ENCODE data around the gene CELF6.

The CELF6 gene

DNA sequence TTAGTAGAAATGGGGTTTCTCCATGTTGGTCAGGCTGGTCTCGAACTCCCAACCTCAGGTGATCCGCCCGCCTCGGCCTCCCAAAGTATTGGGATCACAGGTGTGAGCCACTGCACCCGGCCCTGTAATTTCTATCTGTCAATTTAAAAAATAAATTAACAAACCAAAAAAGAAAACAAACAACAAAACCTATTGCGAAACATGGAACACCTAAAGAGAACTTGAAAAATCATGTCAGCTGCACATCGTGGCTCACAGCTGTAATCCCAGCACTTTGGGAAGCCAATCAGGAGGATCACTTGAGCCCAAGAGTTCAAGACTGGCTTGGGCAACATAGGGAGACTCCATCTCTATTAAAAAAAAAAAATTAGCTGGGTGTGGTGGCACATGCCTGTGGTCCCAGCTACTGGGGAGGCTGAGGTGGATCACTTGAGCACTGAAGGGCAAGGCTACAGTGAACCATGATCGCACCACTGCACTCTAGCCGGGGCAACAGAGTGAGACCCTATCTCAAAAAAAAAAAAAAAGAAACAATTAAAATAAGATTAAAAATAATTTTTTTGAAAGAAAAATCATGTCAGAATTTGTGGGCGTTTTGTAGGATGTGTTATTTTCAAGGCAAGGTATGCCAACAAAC lies 67.2 kb downstream of the CELF6 start:
- H3K9me3 ChIP-seq (ENCODE audit: control insufficient read depth, low read length): no peaks in the 10 kb centered on the region
- no peaks in the 10 kb centered on the region for H3K27me3 ChIP-seq (ENCODE audit: control insufficient read depth, insufficient read depth, low read length)
- H3K9ac ChIP-seq (ENCODE audit: low read length): no peak overlapping the region
- H3K4me3 ChIP-seq (ENCODE audit: low read length): no peak overlapping the region
- H3K36me3 ChIP-seq (ENCODE audit: control insufficient read depth, insufficient read depth, low read length): peaks cover 6% of the 10 kb centered on the region
- no peaks in the 10 kb centered on the region for H3K4me1 ChIP-seq (ENCODE audit: control insufficient read depth, insufficient read depth, low read length)

- Histone ChIP-seq H3K4me1 (ENCODE audit: control insufficient read depth, insufficient read depth, low read length) (no peaks in the 10 kb centered on the region), H3K9ac (ENCODE audit: low read length) (no peak overlapping the region), H3K9me3 (ENCODE audit: control insufficient read depth, low read length) (no peaks in the 10 kb centered on the region), H3K27me3 (ENCODE audit: control insufficient read depth, insufficient read depth, low read length) (no peaks in the 10 kb centered on the region), H3K36me3 (ENCODE audit: control insufficient read depth, insufficient read depth, low read length) (peaks cover 6% of the 10 kb centered on the region), H3K4me3 (ENCODE audit: low read length) (no peak overlapping the region)
Measured at GRCh38 chr15:72249142-72249810, 70.7 kb downstream of the CELF6 start.

GRCh38 chr15:72248514-72248913 lies 71.4 kb downstream of the CELF6 start:
- H3K36me3 ChIP-seq (ENCODE audit: control insufficient read depth, insufficient read depth, low read length): peaks cover 6% of the 10 kb centered on the region

DNA sequence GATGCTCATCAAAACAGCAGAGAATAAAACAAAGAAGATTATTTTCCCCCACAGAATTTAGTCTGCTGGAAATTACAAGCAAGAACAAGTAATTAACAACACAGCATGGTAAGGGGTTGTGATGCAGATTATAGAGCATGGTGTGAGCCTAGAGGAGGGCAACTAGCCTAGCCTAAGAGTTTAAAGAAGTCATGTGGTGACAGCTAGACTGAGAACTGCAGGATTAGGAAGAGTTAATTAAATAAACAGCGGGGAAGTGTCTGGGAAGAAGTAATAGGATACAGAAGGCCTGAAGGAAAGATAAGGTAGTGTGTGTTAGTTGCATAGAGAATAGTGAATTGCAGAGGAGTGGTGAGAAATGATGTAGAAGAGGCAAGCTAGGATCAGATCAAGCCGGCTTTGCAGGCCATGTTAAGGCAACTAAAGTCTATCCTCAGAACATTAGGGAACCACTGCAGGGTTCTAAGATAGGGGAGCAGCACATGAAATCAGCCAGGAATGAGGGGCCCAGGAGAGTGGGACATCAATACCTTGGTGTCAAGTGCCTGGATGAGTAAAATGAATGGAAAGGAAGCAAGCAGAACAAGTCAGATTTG lies 77.1 kb downstream of the CELF6 start:
- no peaks in the 10 kb centered on the region for H3K36me3 ChIP-seq (ENCODE audit: control insufficient read depth, insufficient read depth, low read length)
- H3K27me3 ChIP-seq (ENCODE audit: control insufficient read depth, insufficient read depth, low read length): no peaks in the 10 kb centered on the region
- H3K9ac ChIP-seq (ENCODE audit: low read length): no peak overlapping the region
- no peak overlapping the region for H3K4me3 ChIP-seq (ENCODE audit: low read length)
- no peaks in the 10 kb centered on the region for H3K9me3 ChIP-seq (ENCODE audit: control insufficient read depth, low read length)
- H3K4me1 ChIP-seq (ENCODE audit: control insufficient read depth, insufficient read depth, low read length): no peaks in the 10 kb centered on the region

More at GRCh38 chr15:72248514-72248913, 71.4 kb downstream of the CELF6 start:
- Histone ChIP-seq H3K9me3 (ENCODE audit: control insufficient read depth, low read length) (no peaks in the 10 kb centered on the region), H3K9ac (ENCODE audit: low read length) (no peak overlapping the region), H3K4me1 (ENCODE audit: control insufficient read depth, insufficient read depth, low read length) (no peaks in the 10 kb centered on the region), H3K27me3 (ENCODE audit: control insufficient read depth, insufficient read depth, low read length) (no peaks in the 10 kb centered on the region), H3K4me3 (ENCODE audit: low read length) (no peak overlapping the region)

GRCh38 chr15:72239652-72240051 lies 80.3 kb downstream of the CELF6 start:
- Histone ChIP-seq H3K9ac (ENCODE audit: low read length) (no peak overlapping the region), H3K4me3 (ENCODE audit: low read length) (no peak overlapping the region), H3K9me3 (ENCODE audit: control insufficient read depth, low read length) (no peaks in the 10 kb centered on the region), H3K4me1 (ENCODE audit: control insufficient read depth, insufficient read depth, low read length) (peaks cover 14% of the 10 kb centered on the region), H3K27me3 (ENCODE audit: control insufficient read depth, insufficient read depth, low read length) (no peaks in the 10 kb centered on the region), H3K36me3 (ENCODE audit: control insufficient read depth, insufficient read depth, low read length) (no peaks in the 10 kb centered on the region)

GRCh38 chr15:72238586-72238985 lies 81.4 kb downstream of the CELF6 start:
- Histone ChIP-seq H3K27me3 (ENCODE audit: control insufficient read depth, insufficient read depth, low read length) (no peaks in the 10 kb centered on the region), H3K9me3 (ENCODE audit: control insufficient read depth, low read length) (no peaks in the 10 kb centered on the region), H3K4me3 (ENCODE audit: low read length) (no peak overlapping the region), H3K9ac (ENCODE audit: low read length) (no peak overlapping the region), H3K4me1 (ENCODE audit: control insufficient read depth, insufficient read depth, low read length) (peaks cover 14% of the 10 kb centered on the region), H3K36me3 (ENCODE audit: control insufficient read depth, insufficient read depth, low read length) (no peaks in the 10 kb centered on the region)

GRCh38 chr15:72237853-72238224 lies 82.1 kb downstream of the CELF6 start:
- no peaks in the 10 kb centered on the region for H3K27me3 ChIP-seq (ENCODE audit: control insufficient read depth, insufficient read depth, low read length)
- no peaks in the 10 kb centered on the region for H3K9me3 ChIP-seq (ENCODE audit: control insufficient read depth, low read length)
- H3K9ac ChIP-seq (ENCODE audit: low read length): no peak overlapping the region
- no peaks in the 10 kb centered on the region for H3K36me3 ChIP-seq (ENCODE audit: control insufficient read depth, insufficient read depth, low read length)
- H3K4me1 ChIP-seq (ENCODE audit: control insufficient read depth, insufficient read depth, low read length): peaks cover 15% of the 10 kb centered on the region
- H3K4me3 ChIP-seq (ENCODE audit: low read length): no peak overlapping the region

- Histone ChIP-seq H3K27me3 (ENCODE audit: control insufficient read depth, insufficient read depth, low read length) (no peaks in the 10 kb centered on the region), H3K36me3 (ENCODE audit: control insufficient read depth, insufficient read depth, low read length) (no peaks in the 10 kb centered on the region), H3K9ac (ENCODE audit: low read length) (no peak overlapping the region), H3K9me3 (ENCODE audit: control insufficient read depth, low read length) (no peaks in the 10 kb centered on the region), H3K4me3 (ENCODE audit: low read length) (no peak overlapping the region), H3K4me1 (ENCODE audit: control insufficient read depth, insufficient read depth, low read length) (peaks cover 21% of the 10 kb centered on the region)
Measured at GRCh38 chr15:72237029-72237852, 82.7 kb downstream of the CELF6 start.

DNA sequence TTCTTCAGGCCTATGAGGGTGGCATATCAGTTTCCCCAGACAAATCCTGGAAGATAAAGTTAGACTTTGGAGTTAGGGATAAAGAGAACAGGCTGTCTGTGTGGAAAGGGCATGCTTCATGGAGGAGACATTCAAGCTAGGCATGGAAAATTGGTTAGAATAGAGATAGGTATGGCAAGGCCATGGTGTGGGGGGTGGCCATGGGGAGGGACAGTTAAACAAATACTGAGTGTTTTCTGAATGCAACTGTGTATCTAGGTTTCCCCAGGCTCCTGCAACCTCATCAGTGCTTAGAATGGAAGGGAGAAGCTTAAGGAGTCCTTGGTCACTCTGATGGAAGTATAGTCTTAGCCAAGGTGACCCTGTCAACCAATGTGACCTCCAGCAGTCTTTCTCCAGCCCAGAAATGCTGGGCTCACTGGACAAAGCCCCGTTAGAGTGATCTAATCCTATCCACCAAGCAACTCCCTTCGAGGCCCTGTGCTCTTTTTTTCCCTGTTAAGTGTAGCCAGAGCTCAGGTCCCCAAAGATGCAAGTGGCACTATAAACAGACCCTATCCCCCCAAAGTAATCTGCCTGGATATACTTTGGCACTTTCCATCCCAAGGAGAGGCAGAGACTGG lies 83.5 kb downstream of the CELF6 start:
- H3K36me3 ChIP-seq (ENCODE audit: control insufficient read depth, insufficient read depth, low read length): no peaks in the 10 kb centered on the region
- H3K4me1 ChIP-seq (ENCODE audit: control insufficient read depth, insufficient read depth, low read length): peaks cover 24% of the 10 kb centered on the region
- no peaks in the 10 kb centered on the region for H3K27me3 ChIP-seq (ENCODE audit: control insufficient read depth, insufficient read depth, low read length)
- no peak overlapping the region for H3K9ac ChIP-seq (ENCODE audit: low read length)
- no peaks in the 10 kb centered on the region for H3K9me3 ChIP-seq (ENCODE audit: control insufficient read depth, low read length)
- H3K4me3 ChIP-seq (ENCODE audit: low read length): no peak overlapping the region

GRCh38 chr15:72235298-72235697 lies 84.7 kb downstream of the CELF6 start:
- H3K4me3 ChIP-seq (ENCODE audit: low read length): no peak overlapping the region
- no peaks in the 10 kb centered on the region for H3K27me3 ChIP-seq (ENCODE audit: control insufficient read depth, insufficient read depth, low read length)
- no peak overlapping the region for H3K9ac ChIP-seq (ENCODE audit: low read length)
- no peaks in the 10 kb centered on the region for H3K9me3 ChIP-seq (ENCODE audit: control insufficient read depth, low read length)
- no peaks in the 10 kb centered on the region for H3K36me3 ChIP-seq (ENCODE audit: control insufficient read depth, insufficient read depth, low read length)
- peaks cover 24% of the 10 kb centered on the region for H3K4me1 ChIP-seq (ENCODE audit: control insufficient read depth, insufficient read depth, low read length)

Data from mucosa of stomach (tissue), 1 donor.